Middle frontal gyrus (tissue), 1 donor: ENCODE data around the gene GREB1.
"Not testable (repeated sequence)": the region's sequence is repeated elsewhere in the genome, so short reads cannot be mapped to it uniquely, and the experiment has no call there.

ENCODE experiments used
- DNase-seq: peaks from one replicate; pipeline ENCODE4 v3.0.0-alpha.2; 2015; ENCODE audit warnings: low spot score; ENCODE audit errors: extremely low spot score

GREB1 gene

DNA sequence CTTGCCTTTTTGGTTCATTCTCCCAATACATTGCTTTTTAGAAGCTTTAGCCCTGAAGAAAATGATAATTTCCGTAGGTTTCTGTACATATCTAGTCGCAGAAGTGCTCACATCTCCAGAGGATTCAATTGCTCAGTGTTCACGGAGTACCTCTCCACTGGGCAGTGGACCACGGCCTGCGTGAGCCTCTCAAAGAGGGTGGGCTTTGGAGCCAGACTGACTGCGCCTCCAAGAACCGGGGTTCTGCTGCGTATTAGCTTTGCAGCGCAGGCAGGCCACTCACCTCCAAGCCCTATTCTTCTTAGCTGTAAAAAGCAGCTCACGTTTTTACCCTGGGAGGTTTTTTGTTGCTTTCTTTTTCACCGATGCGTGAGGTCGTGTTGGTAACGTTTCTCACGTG, 100.7 kb downstream of the GREB1 start:
- DNase-seq: no peak

DNA sequence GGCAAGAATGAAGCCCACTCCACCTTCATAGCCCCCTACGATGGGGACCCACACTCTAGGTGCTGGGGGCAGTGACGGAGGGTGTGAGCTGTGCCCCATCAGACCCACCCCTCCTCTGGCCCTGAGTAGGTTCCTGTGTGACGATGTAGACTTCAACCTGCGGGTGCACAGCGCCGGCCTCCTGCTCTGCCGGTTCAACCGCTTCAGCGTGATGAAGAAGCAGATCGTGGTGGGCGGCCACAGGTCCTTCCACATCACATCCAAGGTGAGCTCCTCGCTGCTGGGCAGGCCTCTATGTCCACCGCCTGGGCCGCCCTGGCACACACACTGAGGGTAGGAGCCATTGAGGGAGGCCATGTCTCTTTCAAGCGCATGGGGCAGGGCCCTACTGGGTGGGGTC, 101.3 kb downstream of the GREB1 start:
- DNase-seq: no peak

DNA sequence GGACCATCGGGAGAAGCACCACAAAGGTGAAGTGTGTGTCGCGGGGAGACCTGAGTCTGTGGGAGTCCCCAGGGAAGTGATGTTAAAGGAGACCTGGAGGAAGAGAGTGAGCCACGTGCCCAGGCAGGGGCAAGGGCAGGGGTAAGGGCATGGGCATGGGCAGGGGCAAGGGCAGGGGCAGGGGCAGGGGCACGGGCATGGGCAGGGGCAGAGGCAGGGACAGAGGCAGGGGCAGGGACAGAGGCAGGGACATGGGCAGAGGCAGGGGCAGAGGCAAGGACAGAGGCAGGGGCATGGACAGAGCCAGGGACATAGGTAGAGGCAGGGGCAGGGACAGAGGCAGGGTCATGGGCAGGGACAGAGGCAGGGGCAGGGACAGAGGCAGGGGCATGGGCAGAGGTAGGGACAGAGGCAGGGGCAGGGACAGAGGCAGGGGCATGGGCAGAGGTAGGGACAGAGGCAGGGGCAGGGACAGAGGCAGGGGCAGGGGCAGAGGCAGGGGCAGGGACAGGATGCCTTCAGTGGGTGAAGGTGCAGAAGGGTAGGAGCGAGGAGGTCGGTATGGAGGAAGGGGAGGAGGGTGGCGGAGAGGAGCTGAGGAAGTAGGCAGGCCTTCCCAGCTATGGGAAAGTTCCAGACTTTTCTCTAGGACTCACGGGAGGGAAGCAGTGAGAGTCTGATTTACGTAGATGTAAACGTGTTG, 102.9 kb downstream of the GREB1 start:
- no peak for DNase-seq

DNA sequence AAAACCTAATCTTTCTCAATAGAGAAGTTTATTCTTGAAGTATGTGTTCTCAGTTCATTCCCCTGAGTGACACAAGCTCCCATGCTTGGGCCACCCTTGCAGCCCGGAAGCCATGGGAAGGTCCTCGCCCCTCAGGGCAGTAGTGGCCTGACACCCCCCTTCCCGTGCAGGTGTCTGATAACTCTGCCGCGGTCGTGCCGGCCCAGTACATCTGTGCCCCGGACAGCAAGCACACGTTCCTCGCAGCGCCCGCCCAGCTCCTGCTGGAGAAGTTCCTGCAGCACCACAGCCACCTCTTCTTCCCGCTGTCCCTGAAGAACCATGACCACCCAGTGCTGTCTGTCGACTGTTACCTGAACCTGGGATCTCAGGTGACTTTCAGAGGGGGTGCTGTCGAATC, 103.7 kb downstream of the GREB1 start:
- no peak for DNase-seq

DNA sequence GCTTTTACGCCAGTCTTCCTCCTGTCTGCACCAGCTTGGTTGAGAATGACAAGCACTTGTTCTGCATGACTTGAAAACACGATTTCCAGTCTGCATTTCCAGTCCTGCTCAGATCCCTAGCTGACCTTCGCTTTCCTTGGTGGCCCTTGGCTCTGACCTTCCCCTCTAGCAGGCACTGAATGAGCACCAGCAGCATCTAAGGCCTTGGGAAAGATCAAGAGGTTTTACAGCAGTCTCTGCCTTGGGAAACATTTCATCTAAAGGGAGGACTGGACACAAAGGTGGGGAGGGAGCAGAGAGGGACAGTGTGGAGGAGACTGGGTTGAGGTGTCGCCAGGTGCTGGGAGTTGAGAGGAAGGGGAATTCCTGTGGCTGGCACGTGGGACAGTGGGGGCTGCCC, 105.7 kb downstream of the GREB1 start:
- DNase-seq: no peak

DNA sequence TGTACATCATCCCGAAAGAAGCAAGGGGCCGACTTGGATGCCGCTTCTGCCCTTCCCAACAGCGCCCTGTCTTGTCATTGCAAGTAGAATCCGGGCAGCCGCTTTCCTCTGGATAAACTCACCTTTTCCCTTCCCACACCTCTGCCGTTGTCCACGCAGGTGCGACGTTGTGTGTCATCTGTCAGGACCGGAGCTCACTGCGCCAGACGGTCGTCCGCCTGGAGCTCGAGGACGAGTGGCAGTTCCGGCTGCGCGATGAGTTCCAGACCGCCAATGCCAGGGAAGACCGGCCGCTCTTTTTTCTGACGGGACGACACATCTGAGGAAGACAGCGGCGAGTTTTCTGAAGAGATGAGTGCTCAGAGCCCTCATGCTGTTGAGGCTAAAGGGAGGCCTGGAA, 106.3 kb downstream of the GREB1 start:
- DNase-seq: no peak

DNA sequence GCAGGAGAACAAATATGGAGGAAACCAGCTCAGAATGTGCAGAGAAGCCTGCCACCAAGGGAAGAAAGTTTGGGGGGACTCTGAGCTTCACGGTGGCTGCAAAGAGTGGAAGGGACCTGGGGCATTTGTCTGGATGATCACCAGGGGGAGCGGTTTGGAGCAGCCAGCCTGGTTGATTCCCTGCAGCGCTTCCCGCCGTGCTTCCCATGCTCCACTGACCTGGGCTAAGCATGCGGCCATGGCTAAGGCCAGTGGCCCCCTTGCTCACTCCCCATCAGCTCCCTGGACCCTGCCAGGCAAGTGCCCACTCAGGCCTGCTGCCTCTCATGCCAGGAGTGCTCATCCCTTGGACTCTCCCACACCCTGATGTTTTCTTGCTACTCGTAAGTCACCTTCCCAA, 109.1 kb downstream of the GREB1 start:
- DNase-seq: no peak

DNA sequence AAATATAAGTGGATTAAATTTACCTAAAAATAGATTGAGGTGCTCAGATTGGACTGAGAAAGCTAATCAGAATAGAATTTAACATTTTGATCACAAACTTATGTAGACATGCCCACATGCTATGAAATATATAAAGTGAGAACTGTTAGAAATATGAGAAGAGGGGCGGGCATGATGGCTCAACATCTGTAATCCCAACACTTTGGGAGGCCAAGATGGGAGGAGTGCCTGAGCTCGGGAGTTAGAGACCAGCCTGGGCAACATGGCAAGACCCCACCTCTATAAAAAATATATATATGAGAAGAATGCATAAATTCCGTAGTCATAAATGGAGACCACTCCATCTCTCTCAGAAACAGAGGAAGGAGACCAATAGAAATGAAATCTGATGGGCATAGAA, 110.4 kb downstream of the GREB1 start:
- DNase-seq: no peak

DNA sequence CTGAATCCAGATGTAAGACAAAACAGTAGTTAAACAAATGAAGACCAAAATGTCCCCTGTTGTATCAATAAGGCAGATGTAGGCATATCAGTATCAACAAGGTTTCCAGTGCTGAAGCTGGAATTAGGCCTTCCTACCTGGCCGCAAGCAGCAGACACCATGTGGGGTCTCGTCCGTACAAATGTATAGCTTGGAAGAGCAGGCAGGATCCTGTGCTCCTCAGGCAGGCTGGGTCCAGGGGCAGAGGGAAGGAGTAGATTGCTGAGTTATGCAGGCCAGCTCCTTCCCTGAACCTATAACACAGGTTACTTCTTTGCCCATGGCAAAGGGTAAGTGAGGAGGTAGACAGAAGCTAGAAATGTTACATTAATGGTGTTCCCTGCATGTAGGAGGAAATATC, 112.7 kb downstream of the GREB1 start:
- DNase-seq: no peak

DNA sequence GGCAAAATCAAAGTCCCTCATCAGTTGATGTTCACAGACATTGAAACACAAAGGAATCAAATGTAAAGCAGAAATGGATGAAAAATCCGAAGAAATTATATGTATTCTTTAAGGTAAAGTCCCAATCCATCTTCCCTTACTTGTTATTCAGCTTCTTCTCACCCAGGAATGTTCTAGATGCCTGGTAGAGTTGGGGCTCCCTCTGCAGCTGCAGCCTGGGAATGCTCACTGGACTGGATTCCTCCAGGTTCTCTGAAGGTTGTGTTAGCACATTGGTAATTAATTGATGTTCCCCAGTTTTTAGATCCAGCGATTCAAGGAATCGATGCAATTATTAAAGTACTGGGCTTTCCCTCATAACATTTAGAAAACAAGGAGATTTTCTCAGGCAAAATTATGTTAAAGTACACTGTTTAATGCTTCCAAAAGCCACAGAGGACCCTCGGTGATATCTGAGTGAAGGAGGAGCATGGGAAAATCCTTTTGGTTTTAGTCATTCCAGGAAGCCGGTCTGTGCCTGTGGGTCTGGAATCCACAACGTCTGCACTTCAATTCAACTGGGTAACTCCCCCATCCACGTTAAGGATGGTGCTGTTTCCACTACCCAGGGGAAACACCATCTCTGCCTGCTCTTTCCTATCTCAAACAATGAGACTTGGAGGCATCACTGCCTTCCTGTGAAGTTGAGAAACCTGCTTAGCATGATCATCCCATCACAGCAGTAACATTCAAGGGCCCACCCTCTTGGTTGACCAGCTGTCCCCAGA, 114.2 kb downstream of the GREB1 start:
- DNase-seq: no peak

DNA sequence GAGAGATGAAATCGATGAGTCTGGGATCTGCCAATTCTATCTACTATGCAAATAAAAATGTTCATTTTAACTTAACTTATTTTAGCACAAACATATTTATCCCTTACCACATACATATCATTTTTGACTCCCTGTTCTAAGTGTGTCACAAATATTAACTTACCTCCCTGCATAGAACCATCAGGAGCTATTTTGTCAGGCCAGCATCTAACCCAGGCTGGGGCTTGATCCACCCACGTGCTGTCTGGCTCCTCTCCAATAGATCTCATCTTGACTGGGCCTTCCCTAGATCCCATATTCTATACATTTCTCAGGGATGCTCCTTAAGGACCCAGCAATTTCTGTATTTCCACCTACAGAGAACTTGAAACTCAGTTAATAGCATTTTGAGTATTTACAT, 115.2 kb downstream of the GREB1 start:
- DNase-seq: no peak

DNA sequence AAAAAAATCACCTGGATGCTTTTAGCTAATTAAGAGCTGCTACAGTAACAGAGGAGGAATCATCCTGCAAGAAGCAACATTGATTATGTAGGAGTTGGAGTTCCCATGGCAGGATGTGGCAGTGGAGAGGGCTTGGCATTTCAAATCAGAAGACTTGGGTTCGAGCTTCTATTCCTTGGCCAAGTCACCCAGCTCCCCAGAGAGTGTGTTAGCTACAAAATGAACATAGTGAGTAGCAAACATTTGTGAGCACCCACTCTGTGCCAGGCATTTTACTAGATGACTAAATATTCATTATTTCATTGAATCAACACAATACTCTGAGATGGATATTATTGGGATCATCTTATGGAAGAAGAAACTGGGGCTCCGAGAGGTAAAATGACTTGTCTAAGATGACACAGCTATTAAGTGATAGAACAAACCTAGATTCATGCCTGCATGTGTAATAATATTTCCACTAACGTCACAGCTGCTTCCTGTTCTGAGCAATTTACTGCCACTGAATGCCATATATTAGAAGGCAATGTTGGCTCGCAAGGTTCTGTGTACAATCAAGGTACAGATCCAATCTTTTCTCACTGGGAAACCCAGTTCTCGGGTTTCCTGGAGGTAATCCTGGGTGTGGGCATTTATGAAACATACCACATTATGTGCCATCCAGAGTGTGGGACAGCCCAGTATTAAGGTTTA, 118.2 kb downstream of the GREB1 start:
- no peak for DNase-seq

DNA sequence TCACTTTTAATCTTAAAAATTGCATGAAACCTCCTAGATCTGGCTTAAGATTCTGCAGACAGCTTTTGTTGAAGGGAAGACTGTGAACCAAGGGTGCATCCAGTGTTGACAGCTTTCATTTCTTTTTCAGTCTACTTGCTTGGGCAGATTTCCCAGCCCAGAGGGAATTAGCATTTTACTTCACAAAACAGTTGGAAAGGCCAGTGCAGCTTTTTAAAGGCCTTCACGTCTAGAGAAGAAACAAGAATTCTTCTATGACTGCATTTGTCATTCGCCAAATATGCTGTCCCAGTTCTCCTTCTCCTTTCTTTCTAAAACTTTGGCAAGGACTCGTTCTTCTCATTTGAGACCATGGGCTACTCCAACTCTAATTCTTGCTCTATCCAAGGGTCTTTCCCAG, 118.7 kb downstream of the GREB1 start:
- DNase-seq: peak; percentile 57

DNA sequence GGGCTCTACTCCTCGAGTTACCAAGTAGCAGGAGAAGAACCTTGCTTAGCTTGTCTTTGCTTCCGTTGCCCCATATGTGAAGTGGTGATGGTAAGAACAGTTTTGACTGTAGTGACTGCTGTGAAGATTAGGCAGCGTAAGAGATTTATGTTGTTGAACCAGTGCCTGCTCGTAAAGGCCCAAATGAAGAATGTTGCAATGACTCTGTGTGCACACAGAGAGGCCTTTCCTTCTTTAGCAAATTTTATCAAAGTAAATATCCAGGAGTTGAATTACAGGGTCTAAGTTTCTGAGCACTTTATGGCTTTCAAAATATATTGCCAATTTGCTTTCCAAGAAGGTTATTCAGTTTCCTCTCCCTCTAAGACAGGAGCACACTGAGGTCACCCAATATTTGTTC, 121.7 kb downstream of the GREB1 start:
- DNase-seq: no peak

DNA sequence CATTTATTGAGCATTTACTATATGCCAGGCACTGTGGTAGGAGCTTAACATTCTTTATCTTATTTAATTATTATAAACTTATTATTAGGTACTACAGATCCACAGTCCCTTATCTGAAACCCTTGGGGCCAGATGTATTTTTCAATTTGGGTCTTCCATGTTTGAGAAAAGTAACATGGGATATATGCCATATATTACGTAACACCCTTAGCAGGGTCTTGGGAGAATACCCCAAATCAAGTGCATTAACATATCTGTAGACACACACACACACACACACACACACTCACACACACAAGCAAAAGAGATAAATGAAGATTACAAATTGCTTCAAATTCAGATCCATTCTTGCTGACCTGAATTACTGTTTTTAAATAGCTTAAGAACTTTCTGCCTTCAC, 122.4 kb downstream of the GREB1 start:
- DNase-seq: no peak

DNA sequence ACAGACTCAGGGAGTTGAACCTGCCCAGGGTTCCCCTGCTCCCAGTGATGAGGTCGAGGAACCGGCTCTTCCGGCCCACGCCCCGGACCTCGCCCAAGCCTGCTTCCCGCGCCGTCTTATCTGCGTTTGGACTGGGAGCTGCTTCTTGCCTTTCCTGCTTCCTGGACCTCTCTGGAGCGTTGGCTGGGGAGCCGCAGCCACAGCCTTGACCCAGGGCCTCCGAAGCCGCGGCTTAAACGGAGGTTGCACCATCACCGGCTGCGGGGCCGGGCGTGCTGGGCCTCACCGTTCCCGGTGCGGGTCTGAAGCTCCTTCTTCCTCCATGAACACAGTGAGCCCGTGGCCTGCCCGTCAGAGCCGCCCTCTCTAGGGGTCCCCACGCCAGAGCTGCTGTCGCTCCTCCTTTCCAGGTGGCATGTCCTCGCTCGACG, 122.8 kb downstream of the GREB1 start:
- DNase-seq: no peak

DNA sequence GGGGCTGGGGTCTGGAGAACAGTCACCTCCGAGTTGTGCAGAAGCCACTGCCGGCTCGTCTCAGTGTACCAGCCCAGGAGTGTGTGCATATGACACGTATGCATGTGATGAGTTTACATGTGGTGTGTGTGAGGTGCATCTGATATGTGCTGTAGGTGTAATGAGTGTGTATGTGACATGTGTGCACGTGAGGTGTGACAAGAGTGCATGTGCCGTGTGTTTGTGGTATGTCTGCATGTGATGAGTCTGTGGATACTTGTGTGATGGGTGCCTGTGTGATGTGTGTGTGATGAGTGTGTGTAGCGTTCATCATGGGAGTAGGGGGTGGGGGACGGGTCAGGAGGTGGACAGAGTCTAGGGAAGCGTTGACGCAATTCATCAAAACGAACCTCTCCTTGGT, 123.3 kb downstream of the GREB1 start:
- no peak for DNase-seq

DNA sequence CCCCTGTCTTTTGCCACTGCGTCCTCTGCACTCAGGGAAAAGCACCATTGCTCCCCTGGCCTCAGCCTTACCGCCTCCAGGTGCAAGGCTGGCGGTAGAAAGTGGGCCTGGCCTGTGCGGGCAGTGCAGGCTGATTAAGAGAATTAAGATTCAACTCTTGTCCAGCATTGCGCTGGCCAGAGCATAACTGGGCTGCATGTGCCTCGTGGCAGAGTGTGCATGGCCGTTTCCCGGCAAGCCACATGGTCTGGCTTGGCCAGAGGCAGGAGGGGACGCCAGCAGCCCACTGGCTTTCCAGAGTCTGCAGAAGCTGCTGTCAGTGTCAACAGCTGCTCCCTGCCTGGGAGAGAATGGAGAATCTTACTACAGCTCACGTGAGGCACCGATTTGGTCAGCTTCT, 123.8 kb downstream of the GREB1 start:
- DNase-seq: no peak

DNA sequence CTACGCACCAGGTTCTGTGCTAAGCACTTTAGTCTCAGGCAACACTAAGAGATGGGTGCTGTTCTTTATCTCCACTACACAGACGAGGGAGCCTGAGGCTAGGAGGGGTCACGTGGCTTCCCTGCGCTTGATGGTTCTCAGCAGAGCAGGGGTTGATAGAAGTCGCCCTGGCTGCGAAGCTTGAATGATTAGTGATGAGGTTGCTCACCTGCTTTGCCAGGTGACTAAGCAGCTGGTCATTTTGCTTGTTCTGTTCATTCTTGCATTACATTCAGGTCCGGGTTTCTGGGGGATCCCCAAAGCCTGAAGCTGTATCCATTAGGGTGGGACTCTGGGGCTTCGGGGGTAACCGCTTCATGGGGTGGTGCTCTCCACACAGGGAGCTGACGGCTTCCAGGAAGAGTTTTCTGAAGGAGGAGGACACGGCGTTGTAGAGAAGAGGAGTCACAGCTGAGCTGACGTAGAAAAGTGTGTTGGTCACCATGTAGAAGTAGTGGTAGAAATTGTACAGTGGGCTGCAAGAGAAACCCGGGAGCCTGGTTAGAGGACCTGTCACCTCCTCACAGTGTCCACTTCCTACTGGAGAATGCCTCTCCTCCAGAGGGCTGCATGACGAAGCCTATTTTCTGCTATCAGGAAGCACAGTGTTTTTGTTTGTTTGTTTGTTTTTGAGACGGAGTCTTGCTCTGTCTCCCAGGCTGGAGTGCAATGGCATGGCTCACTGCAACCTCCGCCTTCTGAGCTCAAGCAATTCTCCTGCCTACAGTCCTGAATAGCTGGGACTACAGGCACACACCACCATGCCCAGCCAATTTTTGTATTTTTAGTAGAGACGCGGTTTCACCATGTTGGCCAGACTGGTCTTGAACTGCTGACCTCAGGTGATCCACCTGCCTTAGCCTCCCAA, 124.6 kb downstream of the GREB1 start:
- no peak for DNase-seq

DNA sequence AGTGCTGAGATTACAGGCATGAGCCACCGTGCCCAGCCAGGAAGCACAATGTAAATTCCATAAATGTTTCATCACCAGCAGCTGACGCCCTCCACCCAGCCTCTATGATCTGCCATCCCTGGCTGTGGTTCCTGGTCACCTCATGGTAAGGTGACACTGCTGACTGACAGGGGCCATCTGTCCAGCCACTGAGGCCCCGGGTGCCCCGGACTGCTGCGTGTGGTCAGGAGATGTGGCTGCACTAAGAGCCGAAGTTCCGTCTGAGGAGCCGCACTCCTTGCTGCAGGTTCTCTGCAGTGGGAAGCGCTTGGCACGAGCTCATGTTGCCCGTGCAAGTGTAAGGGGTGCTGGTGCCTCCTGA, 125.2 kb downstream of the GREB1 start:
- DNase-seq: no peak

DNA sequence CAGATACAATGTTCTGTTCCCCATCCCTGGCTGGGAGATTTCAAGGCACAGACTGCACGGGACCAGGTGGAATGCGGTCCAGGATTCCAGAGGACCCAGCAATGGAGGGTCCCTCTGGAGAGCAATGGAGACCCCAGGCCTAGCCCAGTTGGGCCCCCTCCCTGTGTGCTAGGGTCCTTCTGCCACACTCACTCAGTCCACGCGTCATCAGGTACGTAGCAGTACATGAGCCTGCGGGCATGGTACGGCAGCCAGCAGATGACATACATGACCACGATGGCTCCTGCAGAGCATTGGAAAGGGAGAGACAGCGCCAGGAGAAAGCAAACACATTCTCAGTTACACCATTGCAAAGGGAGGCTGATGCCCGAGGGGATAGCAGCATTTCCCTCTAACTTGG, 126.0 kb downstream of the GREB1 start:
- DNase-seq: no peak

DNA sequence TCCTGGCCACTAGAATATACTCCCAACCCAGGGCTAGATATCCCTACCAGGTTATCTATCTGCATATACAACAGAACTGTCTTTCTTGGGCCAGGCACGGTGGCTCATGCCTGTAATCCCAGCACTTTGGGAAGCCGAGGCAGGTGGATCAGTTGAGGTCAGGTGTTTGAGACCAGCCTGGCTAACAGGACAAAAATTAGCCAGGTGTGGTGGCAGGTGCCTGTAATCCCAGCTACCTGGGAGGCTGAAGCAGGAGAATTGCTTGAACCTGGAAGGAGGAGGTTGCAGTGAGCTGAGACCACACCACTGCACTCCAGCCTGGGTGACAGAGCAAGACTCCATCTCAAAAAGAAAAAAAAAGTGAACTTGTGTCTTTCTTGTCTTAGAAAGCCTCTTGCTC, 126.6 kb downstream of the GREB1 start:
- not testable (repeated sequence) for DNase-seq
